AG08396 (cell line): ENCODE data around the gene VTI1A.
A peak's percentile ranks its signal among the peaks of the same experiment; 100 is the strongest.

Experiments used
- DNase-seq: peaks from one replicate; pipeline ENCODE4 v3.0.0; 2012; ENCODE audit warnings: low spot score, mixed read lengths

Gene VTI1A

GRCh38 chr10:112811741-112812551 lies 364.9 kb downstream of the VTI1A start:
- DNase-seq, result peak; percentile 83

GRCh38 chr10:112812586-112812985 lies 365.6 kb downstream of the VTI1A start:
- no peak for DNase-seq

- no peak for DNase-seq
Measured at GRCh38 chr10:112813866-112814591, 367.0 kb downstream of the VTI1A start.

GRCh38 chr10:112815269-112816032 lies 368.4 kb downstream of the VTI1A start:
- DNase-seq, result peak; percentile 53

GRCh38 chr10:112816033-112816430 lies 369.0 kb downstream of the VTI1A start:
- no peak for DNase-seq

- DNase-seq, result no peak
Measured at GRCh38 chr10:112816891-112817290, 369.9 kb downstream of the VTI1A start.

- DNase-seq, result no peak
Measured at GRCh38 chr10:112817981-112818777, 371.2 kb downstream of the VTI1A start.

GRCh38 chr10:112819231-112819630 lies 372.2 kb downstream of the VTI1A start:
- no peak for DNase-seq

- DNase-seq, result no peak
Measured at GRCh38 chr10:112820320-112820719, 373.3 kb downstream of the VTI1A start.

GRCh38 chr10:112821038-112821437 lies 374.0 kb downstream of the VTI1A start:
- no peak for DNase-seq

- DNase-seq, result peak; percentile 23
Measured at GRCh38 chr10:112821663-112822062, 374.6 kb downstream of the VTI1A start.

- no peak for DNase-seq
Measured at GRCh38 chr10:112823007-112823406, 376.0 kb downstream of the VTI1A start.

GRCh38 chr10:112823604-112824003 lies 376.6 kb downstream of the VTI1A start:
- DNase-seq, result no peak

- no peak for DNase-seq
Measured at GRCh38 chr10:112826018-112826697, 379.1 kb downstream of the VTI1A start.

- DNase-seq, result no peak
Measured at GRCh38 chr10:112827086-112827485, 380.1 kb downstream of the VTI1A start.

- no peak for DNase-seq
Measured at GRCh38 chr10:112827951-112828350, 380.9 kb downstream of the VTI1A start.

- no peak for DNase-seq
Measured at GRCh38 chr10:112831859-112832258, 384.8 kb downstream of the VTI1A start.

GRCh38 chr10:112832361-112832878 lies 385.4 kb downstream of the VTI1A start:
- DNase-seq, result peak; percentile 32

GRCh38 chr10:112832959-112833358 lies 385.9 kb downstream of the VTI1A start:
- no peak for DNase-seq

- DNase-seq, result no peak
Measured at GRCh38 chr10:112834751-112835181, 387.8 kb downstream of the VTI1A start.

GRCh38 chr10:112835217-112835715 lies 388.3 kb downstream of the VTI1A start:
- DNase-seq, result no peak
